ENCODE results near the gene WDR19.

DNA sequence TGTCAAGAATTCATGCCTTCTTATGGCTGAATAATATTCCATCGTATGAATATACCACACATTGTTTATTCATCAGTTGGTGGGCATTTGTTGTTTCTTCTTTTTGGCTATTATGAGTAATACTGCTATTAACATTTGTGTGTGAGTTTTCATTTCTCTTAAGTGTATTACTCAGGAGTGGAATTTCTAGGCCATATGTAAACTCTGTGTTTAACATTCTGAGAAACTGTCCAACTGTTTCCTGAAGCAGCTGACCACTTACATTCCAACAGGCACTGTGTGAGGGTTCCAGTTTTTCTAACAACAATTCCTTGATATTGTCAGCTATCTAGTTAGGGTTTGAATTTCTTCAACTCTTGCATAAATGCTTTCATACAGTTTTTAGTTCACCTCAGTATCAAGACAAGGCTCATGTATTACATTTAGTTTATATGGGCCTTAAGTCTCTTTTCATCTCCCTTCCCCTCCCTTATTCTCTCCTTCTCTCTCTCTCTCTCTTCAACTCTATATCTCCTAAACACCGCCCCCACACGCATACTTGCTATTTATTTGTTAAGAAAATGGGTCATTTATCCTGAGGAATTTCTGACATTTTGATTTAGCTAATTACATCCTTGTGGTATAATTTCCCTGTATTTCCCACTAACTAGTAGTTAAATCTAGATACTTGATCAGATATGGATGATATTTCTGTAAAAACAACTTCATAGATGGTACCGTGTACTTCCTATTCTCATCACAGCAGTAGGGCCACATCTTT, 77.4 kb downstream of the WDR19 start:
- TF ChIP-seq, protein P1, sequence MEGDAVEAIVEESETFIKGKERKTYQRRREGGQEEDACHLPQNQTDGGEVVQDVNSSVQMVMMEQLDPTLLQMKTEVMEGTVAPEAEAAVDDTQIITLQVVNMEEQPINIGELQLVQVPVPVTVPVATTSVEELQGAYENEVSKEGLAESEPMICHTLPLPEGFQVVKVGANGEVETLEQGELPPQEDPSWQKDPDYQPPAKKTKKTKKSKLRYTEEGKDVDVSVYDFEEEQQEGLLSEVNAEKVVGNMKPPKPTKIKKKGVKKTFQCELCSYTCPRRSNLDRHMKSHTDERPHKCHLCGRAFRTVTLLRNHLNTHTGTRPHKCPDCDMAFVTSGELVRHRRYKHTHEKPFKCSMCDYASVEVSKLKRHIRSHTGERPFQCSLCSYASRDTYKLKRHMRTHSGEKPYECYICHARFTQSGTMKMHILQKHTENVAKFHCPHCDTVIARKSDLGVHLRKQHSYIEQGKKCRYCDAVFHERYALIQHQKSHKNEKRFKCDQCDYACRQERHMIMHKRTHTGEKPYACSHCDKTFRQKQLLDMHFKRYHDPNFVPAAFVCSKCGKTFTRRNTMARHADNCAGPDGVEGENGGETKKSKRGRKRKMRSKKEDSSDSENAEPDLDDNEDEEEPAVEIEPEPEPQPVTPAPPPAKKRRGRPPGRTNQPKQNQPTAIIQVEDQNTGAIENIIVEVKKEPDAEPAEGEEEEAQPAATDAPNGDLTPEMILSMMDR (IDR thresholded peaks at IDR 0.05 in 8 of 11, conservative IDR thresholded peaks at IDR 0.05 in 3 of 11), result no peak
- TF ChIP-seq POLR2AphosphoS5 (IDR thresholded peaks at IDR 0.05) (no peak), POLR2A (IDR thresholded peaks at IDR 0.05) (no peak)

Data from spleen (tissue), 7 donors.